ENCODE data around the gene NRF1.
"Not testable (repeated sequence)": the region's sequence is repeated elsewhere in the genome, so short reads cannot be mapped to it uniquely, and the experiment has no call there.

GRCh38 chr7:129566323-129566722 is 45.2 kb upstream of the NRF1 start:
- TF ChIP-seq CTCF (IDR thresholded peaks at IDR 0.05; ENCODE audit: low read length); EZH2 (IDR thresholded peaks at IDR 0.05; ENCODE audit: borderline replicate concordance, low read length): not testable (repeated sequence)
